CD14-positive monocyte (primary cell): ENCODE measurements around the gene PMP22. TPM values are rescaled to one million over a fixed set of nuclear protein-coding genes. Genes with fewer than 3 reads are reported as not detected.

Experiments
- DNase-seq, 3 donors: peaks; one replicate each; pipeline ENCODE4 v3.0.0-alpha.2; 2011 to 2022
- H2AFZ ChIP-seq: 2 replicates; pipeline ENCODE4 v1.6.0; 2012; ENCODE audit warnings: mild to moderate bottlenecking, low read depth, low read length, inconsistent platforms; ENCODE audit not compliant: insufficient read depth, poor library complexity, severe bottlenecking
- H3K27ac ChIP-seq, 2 donors: 1 replicate in 1 of 2; 2 replicates in 1 of 2; pipeline ENCODE4 v1.5.1; 2012 to 2013; ENCODE audit warnings: low read length in 2 of 2, control low read depth in 1 of 2, inconsistent platforms in 1 of 2, low read depth in 1 of 2, mild to moderate bottlenecking in 1 of 2
- H3K27me3 ChIP-seq, 2 donors: one replicate each; pipeline versions ENCODE4 v1.6.0 to v1.6.1; 2011 to 2013; ENCODE audit warnings: low read length in 2 of 2; ENCODE audit not compliant: control insufficient read depth in 2 of 2, insufficient read depth in 2 of 2
- H3K36me3 ChIP-seq, 2 donors: replicated peaks in 1 of 2; 1 replicate in 1 of 2; 2 replicates in 1 of 2; pipeline versions ENCODE4 v1.5.1 to v1.6.1; 2012 to 2013; ENCODE audit warnings: low read length in 2 of 2, control low read depth in 1 of 2, inconsistent platforms in 1 of 2, mild to moderate bottlenecking in 1 of 2; ENCODE audit not compliant: insufficient read depth in 2 of 2, control insufficient read depth in 1 of 2
- H3K4me1 ChIP-seq, 2 donors: 1 replicate in 1 of 2; 2 replicates in 1 of 2; pipeline versions ENCODE4 v1.5.1 to v1.6.1; 2012 to 2013; ENCODE audit warnings: low read length in 2 of 2, control low read depth in 1 of 2, inconsistent platforms in 1 of 2, mild to moderate bottlenecking in 1 of 2, moderate library complexity in 1 of 2; ENCODE audit not compliant: insufficient read depth in 2 of 2, control insufficient read depth in 1 of 2
- H3K4me2 ChIP-seq: replicated peaks from 2 replicates; pipeline ENCODE3; 2012; ENCODE audit warnings: low read length, moderate library complexity, mild to moderate bottlenecking; ENCODE audit not compliant: poor library complexity, severe bottlenecking; ENCODE audit errors: extremely low read depth
- H3K4me3 ChIP-seq, 3 experiments: fragments of 200-600 bp in 1 of 3; sonication (generic) in 1 of 3; replicated peaks in 1 of 3; 1 replicate in 2 of 3; 2 replicates in 1 of 3; pipeline ENCODE4 v1.5.1; 2011 to 2013; ENCODE audit warnings: low read length in 3 of 3, mild to moderate bottlenecking in 3 of 3, control low read depth in 2 of 3, low read depth in 2 of 3, inconsistent platforms in 1 of 3, moderate library complexity in 1 of 3
- H3K79me2 ChIP-seq: 2 replicates; pipeline ENCODE4 v1.6.0; 2012; ENCODE audit warnings: mild to moderate bottlenecking, control low read depth, inconsistent platforms, low read length, moderate library complexity; ENCODE audit not compliant: insufficient read depth
- H3K9ac ChIP-seq: 2 replicates; pipeline ENCODE4 v1.6.0; 2017; ENCODE audit warnings: low read length, mild to moderate bottlenecking; ENCODE audit not compliant: insufficient read depth, poor library complexity, severe bottlenecking
- H3K9me3 ChIP-seq, 2 donors: replicated peaks in 1 of 2; 1 replicate in 1 of 2; 2 replicates in 1 of 2; pipeline versions ENCODE4 v1.5.1 to v1.6.1; 2012 to 2013; ENCODE audit warnings: low read length in 2 of 2, control low read depth in 1 of 2; ENCODE audit not compliant: control insufficient read depth in 1 of 2, insufficient read depth in 1 of 2
- H4K20me1 ChIP-seq: 2 replicates; pipeline ENCODE4 v1.6.0; 2012; ENCODE audit warnings: mild to moderate bottlenecking, low read length, control low read depth, moderate library complexity; ENCODE audit not compliant: insufficient read depth
- H3K27ac Mint-ChIP-seq, 7 donors: one replicate each; pipeline ENCODE4 v1.8.0; 2020; ENCODE audit warnings: mild to moderate bottlenecking in 7 of 7, mixed read lengths in 7 of 7, moderate library complexity in 6 of 7, inconsistent platforms in 2 of 7
- H3K27me3 Mint-ChIP-seq, 3 donors: one replicate each; pipeline ENCODE4 v1.8.0; 2021 to 2022; ENCODE audit warnings: low read depth in 3 of 3, mild to moderate bottlenecking in 3 of 3, mixed read lengths in 3 of 3, moderate library complexity in 3 of 3, inconsistent platforms in 1 of 3
- H3K36me3 Mint-ChIP-seq, 2 donors: one replicate each; pipeline ENCODE4 v1.8.0; 2020; ENCODE audit warnings: mixed read lengths in 2 of 2, inconsistent platforms in 1 of 2, mild to moderate bottlenecking in 1 of 2
- H3K4me1 Mint-ChIP-seq: one replicate; pipeline ENCODE4 v1.8.0; 2020; ENCODE audit warnings: mild to moderate bottlenecking, mixed read lengths
- H3K4me3 Mint-ChIP-seq, 2 donors: one replicate each; pipeline ENCODE4 v1.8.0; 2020; ENCODE audit warnings: mild to moderate bottlenecking in 2 of 2, mixed read lengths in 2 of 2, moderate library complexity in 1 of 2
- H3K9me3 Mint-ChIP-seq, 7 donors: one replicate each; pipeline ENCODE4 v1.8.0; 2020 to 2022; ENCODE audit warnings: mixed read lengths in 7 of 7, mild to moderate bottlenecking in 6 of 7, moderate library complexity in 6 of 7, inconsistent platforms in 2 of 7
- CTCF ChIP-seq: fragments of 200-600 bp; IDR thresholded peaks from one replicate; pipeline ENCODE4 v1.8.0; 2022; ENCODE audit warnings: antibody characterized with exemption, mild to moderate bottlenecking
- WGBS: methylation state at CpG from one replicate; pipeline ENCODE4 v1.1.5; 2013; ENCODE audit warnings: missing lambda C conversion rate; ENCODE audit not compliant: insufficient coverage; 5-methylcytosine and 5-hydroxymethylcytosine counted together
- intact Hi-C, 2 donors: fragments of 100-400 bp; cut with micrococcal nuclease; formaldehyde crosslinking; loops; one replicate each; pipeline versions ENCODE4 v1.15.0 to v1.15.1; 2023
- polyA plus RNA-seq, 3 donors: library from polyadenylated mRNA; depleted of rRNA in 1 of 3; unstranded in 2 of 3; stranded (reverse) in 1 of 3; fragments of 300-500 nt in 2 of 3; fragments of >200 nt in 1 of 3; fragmentation: Illumina TruSeq in 2 of 3; gene quantifications; 1 replicate in 2 of 3; 2 replicates in 1 of 3; pipeline ENCODE4 v1.2.3, GENCODE V29; 2012 to 2021

Gene PMP22
- polyA plus RNA-seq, 3 donors: 1.2 to 3.9 (median 1.3) TPM

- H3K9me3 Mint-ChIP-seq: peaks cover 0 to 4% (median 0%) of the 10 kb centered on the region in 7 donors
- no peak overlapping the region for H3K4me3 ChIP-seq
- H3K9me3 ChIP-seq: peaks cover 0 to 4% of the 10 kb centered on the region in 2 donors
- no peak overlapping the region for H3K4me3 Mint-ChIP-seq
- no peak overlapping the region for H3K27ac Mint-ChIP-seq
- H3K27ac ChIP-seq: no peak overlapping the region
- no peaks in the 10 kb centered on the region for H3K4me1 Mint-ChIP-seq
- no peak overlapping the region for H3K9ac ChIP-seq
- DNase-seq: no peak
- H2AFZ ChIP-seq: no peak overlapping the region
- no peak for TF ChIP-seq CTCF
- no peaks in the 10 kb centered on the region for H3K79me2 ChIP-seq
- H3K36me3 ChIP-seq: no peaks in the 10 kb centered on the region
- no peak overlapping the region for H3K4me2 ChIP-seq
- no peaks in the 10 kb centered on the region for H4K20me1 ChIP-seq
- H3K36me3 Mint-ChIP-seq: no peaks in the 10 kb centered on the region
- H3K4me1 ChIP-seq: peaks cover 0 to under 1% of the 10 kb centered on the region in 2 donors
- 67% methylated on average over 1 of the region's 1 CpG for WGBS
- H3K27me3 ChIP-seq: peaks cover 24 to 27% of the 10 kb centered on the region in 2 donors
- intact Hi-C loops: no loop called here
- peaks cover 23 to 51% (median 29%) of the 10 kb centered on the region in 3 donors for H3K27me3 Mint-ChIP-seq
These were observed 3.3 kb upstream of the PMP22 start for GRCh38 chr17:15268461-15268860.

- no peak for TF ChIP-seq CTCF
- H3K4me1 Mint-ChIP-seq: peaks cover 4% of the 10 kb centered on the region
- Histone ChIP-seq H3K4me3 (no peak overlapping the region), H3K27ac (no peak overlapping the region), H3K9ac (no peak overlapping the region), H3K79me2 (no peaks in the 10 kb centered on the region), H3K9me3 (peaks cover 2 to 7% of the 10 kb centered on the region in 2 donors), H3K4me1 (peaks cover 4 to 5% of the 10 kb centered on the region in 2 donors), H3K36me3 (no peaks in the 10 kb centered on the region), H3K4me2 (no peak overlapping the region), H4K20me1 (no peaks in the 10 kb centered on the region), H3K27me3 (peaks cover 28 to 32% of the 10 kb centered on the region in 2 donors), H2AFZ (no peak overlapping the region)
- peaks cover 0 to 7% (median 0%) of the 10 kb centered on the region in 7 donors for H3K9me3 Mint-ChIP-seq
- no peak for DNase-seq
- WGBS: 100% methylated on average over 1 of the region's 3 CpGs
- H3K27ac Mint-ChIP-seq: no peak overlapping the region
- H3K27me3 Mint-ChIP-seq: peaks cover 28 to 56% (median 34%) of the 10 kb centered on the region in 3 donors
- intact Hi-C loops: no loop called here
- no peak overlapping the region for H3K4me3 Mint-ChIP-seq
- H3K36me3 Mint-ChIP-seq: peaks cover 0 to 3% of the 10 kb centered on the region in 2 donors
These were observed 2.9 kb upstream of the PMP22 start for GRCh38 chr17:15267996-15268395.
